Panc1 (cell line): ENCODE measurements around the gene NTM. TPM values are rescaled to one million over a fixed set of nuclear protein-coding genes. Genes with fewer than 3 reads are reported as not detected.

Experiments used
- ATAC-seq: fragments of 200-7000 bp; cut with Tn5 transposase; 2 replicates; pipeline ENCODE4 v1.9.1; 2020; ENCODE audit warnings: mild to moderate bottlenecking, moderate library complexity
- BruUV-seq: library from RNA; stranded (reverse); fragments of 400-500 nt; replicated peaks from 2 replicates; lab custom pipeline; 2021; lab: Mats Ljungman, UMichigan
- CTCF ChIA-PET: fragments of 300-600 bp; sonication (Branson Sonifier 250); formaldehyde crosslinking; loops from one replicate; lab custom pipeline; 2022; ENCODE audit warnings: antibody characterized with exemption; lab: Charles Lee
- POLR2A ChIA-PET: fragments of 300-600 bp; sonication (Branson Sonifier 250); formaldehyde crosslinking; loops from one replicate; lab custom pipeline; 2022; ENCODE audit warnings: antibody characterized with exemption; lab: Charles Lee
- DNase-seq: peaks from one replicate; pipeline ENCODE4 v3.0.0-alpha.2; 2010; ENCODE audit warnings: low read depth, low spot score
- H3K27ac ChIP-seq: 2 replicates; pipeline ENCODE4 v1.5.1; 2011; ENCODE audit warnings: mild to moderate bottlenecking, low read length, inconsistent platforms
- H3K27me3 ChIP-seq: fragments of 200-500 bp; sonication (Bioruptor generic); 2 replicates; pipeline ENCODE4 v1.6.0; 2014; ENCODE audit warnings: low read length, inconsistent platforms; ENCODE audit not compliant: control insufficient read depth, insufficient read depth
- H3K36me3 ChIP-seq: fragments of 200-500 bp; sonication (Bioruptor generic); 2 replicates; pipeline ENCODE4 v1.5.1; 2014; ENCODE audit warnings: inconsistent platforms, mild to moderate bottlenecking, low read length, moderate library complexity; ENCODE audit not compliant: control insufficient read depth, insufficient read depth
- H3K4me1 ChIP-seq: 2 replicates; pipeline ENCODE4 v1.5.1; 2011; ENCODE audit warnings: inconsistent platforms, mild to moderate bottlenecking, low read length, moderate library complexity; ENCODE audit not compliant: control insufficient read depth, insufficient read depth
- H3K4me3 ChIP-seq, 2 experiments: 2 replicates each; pipeline ENCODE4 v1.5.1; 2011 to 2012; ENCODE audit warnings: low read depth in 2 of 2, low read length in 2 of 2, mild to moderate bottlenecking in 2 of 2, inconsistent platforms in 1 of 2, moderate library complexity in 1 of 2
- H3K9me3 ChIP-seq: fragments of 200-500 bp; sonication (Bioruptor generic); 2 replicates; pipeline ENCODE4 v1.5.1; 2014; ENCODE audit warnings: low read depth, mild to moderate bottlenecking, inconsistent platforms, low read length, moderate library complexity; ENCODE audit not compliant: control insufficient read depth, insufficient read depth
- CTCF ChIP-seq: fragments of 450-650 bp; IDR thresholded peaks from 2 replicates; pipeline ENCODE4 v1.5.1; 2017; ENCODE audit warnings: mild to moderate bottlenecking
- POLR2AphosphoS5 ChIP-seq: IDR thresholded peaks from 2 replicates; pipeline ENCODE4 v1.6.1; 2012; ENCODE audit warnings: mild to moderate bottlenecking, low read depth, low read length, moderate library complexity
- REST ChIP-seq, 2 experiments: IDR thresholded peaks; 2 replicates each; pipeline ENCODE4 v1.6.1; 2011 to 2012; ENCODE audit warnings: low read depth in 2 of 2, control low read depth in 1 of 2, low read length in 1 of 2, mild to moderate bottlenecking in 1 of 2, moderate library complexity in 1 of 2; ENCODE audit not compliant: insufficient read depth in 1 of 2
- SIN3A ChIP-seq: IDR thresholded peaks from 2 replicates; pipeline ENCODE4 v1.6.1; 2012; ENCODE audit warnings: low read depth, mild to moderate bottlenecking, low read length, moderate library complexity, borderline replicate concordance; ENCODE audit not compliant: insufficient read depth
- TCF7L2 ChIP-seq: IDR thresholded peaks from 2 replicates; pipeline ENCODE4 v1.6.1; 2011; ENCODE audit warnings: mild to moderate bottlenecking, low read depth, low read length, inconsistent platforms
- in situ Hi-C: cut with HindIII; loops from 2 replicates; pipeline ENCODE4 v1.10.0; 2016; ENCODE audit warnings: low sequenced_read_pairs, low pct_unique_long_range_greater_than_20kb
- intact Hi-C: fragments of 100-400 bp; cut with micrococcal nuclease; formaldehyde crosslinking; loops from one replicate; pipeline ENCODE4 v1.10.0; 2022; ENCODE audit not compliant: unreplicated experiment
- total RNA-seq: library from RNA; stranded (reverse); gene quantifications from one replicate; pipeline ENCODE4 v1.2.1, GENCODE V29; 2021; ENCODE audit not compliant: unreplicated experiment

The NTM gene
- total RNA-seq, 1 experiment from 2014 or later = 0.10 TPM

- ChIA-PET POLR2A (interaction anchor here (0.6 kb wide), 1 partner anchor 42 kb away, joined by 4 read pairs; no protein-coding TSS in a partner anchor), CTCF (no interaction called here)
- Histone ChIP-seq H3K4me3 (no peak overlapping the region), H3K4me1 (no peaks in the 10 kb centered on the region), H3K9me3 (no peaks in the 10 kb centered on the region), H3K27me3 (peaks cover 25% of the 10 kb centered on the region), H3K36me3 (no peaks in the 10 kb centered on the region; the same call in 1 of the 2 replicates), H3K27ac (no peak overlapping the region)
- BruUV-seq = no TSS peak
- in situ Hi-C loops = no loop called here
- no peak for DNase-seq
- no peak for ATAC-seq
- TF ChIP-seq POLR2AphosphoS5 (no peak), REST (IDR thresholded peaks at IDR 0.05; ENCODE audit: insufficient read depth in 1 of 2, low read depth in 2 of 2, low read length in 1 of 2) (no peak), CTCF (no peak), TCF7L2 (no peak), SIN3A (no peak)
- intact Hi-C loops = no loop called here
Measured at GRCh38 chr11:131633921-131634715, 263.7 kb downstream of the NTM start.

GRCh38 chr11:131637469-131638175 lies 267.2 kb downstream of the NTM start:
- CTCF ChIA-PET = no interaction called here
- Histone ChIP-seq H3K4me1 (no peaks in the 10 kb centered on the region), H3K36me3 (no peaks in the 10 kb centered on the region; the same call in 1 of the 2 replicates), H3K27me3 (peaks cover 6% of the 10 kb centered on the region), H3K27ac (no peak overlapping the region), H3K4me3 (no peak overlapping the region), H3K9me3 (no peaks in the 10 kb centered on the region)
- DNase-seq (no peak), ATAC-seq (no peak)
- POLR2A ChIA-PET = interaction anchor here (0.6 kb wide), 1 partner anchor 1771 kb away, joined by 8 read pairs; no protein-coding TSS in a partner anchor
- TF ChIP-seq SIN3A = no peak
- TF ChIP-seq POLR2AphosphoS5 = no peak
- no peak for TF ChIP-seq TCF7L2
- TF ChIP-seq CTCF = no peak
- TF ChIP-seq REST (IDR thresholded peaks at IDR 0.05; ENCODE audit: insufficient read depth in 1 of 2, low read depth in 2 of 2, low read length in 1 of 2) = no peak
- intact Hi-C loops = no loop called here
- BruUV-seq = no TSS peak
- in situ Hi-C loops = no loop called here
